GM12801 (cell line): ENCODE results near the gene LLGL2.

ENCODE experiments used
- CTCF ChIP-seq: IDR thresholded peaks from one replicate; pipeline ENCODE4 v1.5.1; 2011; ENCODE audit warnings: control low read depth; ENCODE audit not compliant: insufficient read length; ENCODE audit errors: extremely low read depth

LLGL2 gene, protein sequence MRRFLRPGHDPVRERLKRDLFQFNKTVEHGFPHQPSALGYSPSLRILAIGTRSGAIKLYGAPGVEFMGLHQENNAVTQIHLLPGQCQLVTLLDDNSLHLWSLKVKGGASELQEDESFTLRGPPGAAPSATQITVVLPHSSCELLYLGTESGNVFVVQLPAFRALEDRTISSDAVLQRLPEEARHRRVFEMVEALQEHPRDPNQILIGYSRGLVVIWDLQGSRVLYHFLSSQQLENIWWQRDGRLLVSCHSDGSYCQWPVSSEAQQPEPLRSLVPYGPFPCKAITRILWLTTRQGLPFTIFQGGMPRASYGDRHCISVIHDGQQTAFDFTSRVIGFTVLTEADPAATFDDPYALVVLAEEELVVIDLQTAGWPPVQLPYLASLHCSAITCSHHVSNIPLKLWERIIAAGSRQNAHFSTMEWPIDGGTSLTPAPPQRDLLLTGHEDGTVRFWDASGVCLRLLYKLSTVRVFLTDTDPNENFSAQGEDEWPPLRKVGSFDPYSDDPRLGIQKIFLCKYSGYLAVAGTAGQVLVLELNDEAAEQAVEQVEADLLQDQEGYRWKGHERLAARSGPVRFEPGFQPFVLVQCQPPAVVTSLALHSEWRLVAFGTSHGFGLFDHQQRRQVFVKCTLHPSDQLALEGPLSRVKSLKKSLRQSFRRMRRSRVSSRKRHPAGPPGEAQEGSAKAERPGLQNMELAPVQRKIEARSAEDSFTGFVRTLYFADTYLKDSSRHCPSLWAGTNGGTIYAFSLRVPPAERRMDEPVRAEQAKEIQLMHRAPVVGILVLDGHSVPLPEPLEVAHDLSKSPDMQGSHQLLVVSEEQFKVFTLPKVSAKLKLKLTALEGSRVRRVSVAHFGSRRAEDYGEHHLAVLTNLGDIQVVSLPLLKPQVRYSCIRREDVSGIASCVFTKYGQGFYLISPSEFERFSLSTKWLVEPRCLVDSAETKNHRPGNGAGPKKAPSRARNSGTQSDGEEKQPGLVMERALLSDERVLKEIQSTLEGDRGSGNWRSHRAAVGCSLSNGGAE

GRCh38 chr17:75524970-75525805, at the start of gene LLGL2:
TSS of gene LLGL2 (plus strand) at chr17:75525697. CDS start at chr17:75543427, 17,730 bp downstream.
- TF ChIP-seq CTCF: no peak

- no peak for TF ChIP-seq CTCF
Measured at GRCh38 chr17:75475851-75476250, 49.6 kb upstream of the LLGL2 start.

GRCh38 chr17:75476271-75476671, 49.2 kb upstream of the LLGL2 start:
- no peak for TF ChIP-seq CTCF

DNA sequence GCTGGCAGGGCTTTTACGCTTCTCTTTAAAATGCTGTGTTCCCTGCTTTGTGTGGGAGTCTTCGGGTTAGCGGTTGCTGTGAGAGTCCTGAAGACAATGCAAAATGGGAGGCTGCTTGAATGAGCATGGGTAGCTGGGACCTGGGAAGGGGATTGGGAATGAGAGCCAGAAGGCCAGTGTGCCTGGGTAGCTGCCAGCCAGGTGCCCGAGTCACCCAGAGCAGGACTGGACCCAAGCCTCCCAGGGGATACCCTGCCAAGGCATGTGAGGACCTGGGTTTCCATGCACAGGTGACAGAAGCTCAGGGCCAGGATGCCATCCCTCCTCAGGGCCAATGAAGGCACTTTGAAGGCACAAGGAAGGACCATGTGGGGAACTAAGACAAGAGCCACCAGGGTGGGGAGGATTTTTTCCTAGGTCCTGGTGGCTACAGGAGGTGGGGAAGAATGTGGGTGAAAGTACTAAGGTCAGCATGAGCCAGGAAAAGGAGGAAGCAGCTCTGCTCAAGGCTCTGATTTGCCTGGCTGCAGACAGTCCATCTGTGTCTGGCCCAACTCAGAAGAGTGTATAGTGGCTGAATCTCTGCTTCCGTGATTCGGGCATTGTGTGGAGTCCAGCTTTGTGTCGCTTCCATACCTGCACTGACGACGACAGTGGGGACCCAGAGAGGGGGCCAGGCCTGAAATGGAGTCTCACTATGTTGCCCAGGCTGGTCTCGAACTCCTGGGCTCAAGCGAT, 48.6 kb upstream of the LLGL2 start:
- no peak for TF ChIP-seq CTCF

GRCh38 chr17:75478508-75478907, 47.0 kb upstream of the LLGL2 start:
- TF ChIP-seq CTCF: no peak

GRCh38 chr17:75480281-75480680, 45.2 kb upstream of the LLGL2 start:
- TF ChIP-seq CTCF: no peak
